ENCODE measurements around the gene ERMARD.

The ERMARD gene

DNA sequence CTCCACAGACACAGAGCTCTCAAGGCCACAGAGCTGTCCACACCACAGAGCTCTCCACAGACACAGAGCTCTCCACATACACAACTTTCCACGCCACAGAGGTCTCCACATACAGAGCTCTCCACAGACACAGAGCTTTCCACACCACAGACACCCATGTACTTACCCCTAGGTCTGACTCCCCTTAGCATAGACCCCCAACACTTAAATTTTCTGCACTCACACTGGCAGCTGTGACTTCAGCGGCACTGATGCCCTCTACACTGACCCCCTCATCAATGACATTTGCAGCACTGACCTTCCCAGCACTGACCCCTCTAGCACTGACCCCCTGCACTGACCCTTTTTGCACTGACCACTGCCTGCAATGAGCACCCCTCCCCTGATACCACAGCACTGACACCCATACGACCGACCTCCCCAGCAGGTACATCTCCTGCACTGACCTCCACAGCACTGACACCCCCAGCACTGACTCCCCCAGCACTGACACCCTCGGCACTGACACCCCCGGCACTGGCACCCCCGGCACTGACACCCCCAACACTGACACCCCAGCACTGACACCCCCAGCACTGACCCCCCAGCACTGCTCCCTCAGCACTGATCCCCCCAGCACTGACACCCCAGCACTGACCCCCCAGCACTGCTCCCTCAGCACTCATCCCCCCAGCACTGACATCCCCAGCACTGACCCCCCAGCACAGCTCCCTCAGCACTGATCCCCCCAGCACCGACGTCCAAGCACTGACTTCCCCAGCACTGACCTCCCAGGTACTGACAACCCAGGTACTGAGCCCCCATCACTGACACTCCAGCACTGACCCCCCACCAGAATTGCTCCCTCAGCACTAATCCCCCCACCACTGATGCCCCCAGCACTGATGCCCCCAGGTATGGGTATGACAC lies 56.5 kb downstream of the ERMARD start:
- Histone ChIP-seq H3K27ac (ENCODE audit: insufficient read depth, low read length, poor library complexity, severe bottlenecking) (no peak overlapping the region), H3K27me3 (replicated peaks; ENCODE audit: control insufficient read depth, insufficient read depth, low read length, poor library complexity, severe bottlenecking) (no peaks in the 10 kb centered on the region), H3K9me3 (ENCODE audit: control insufficient read depth, low read length) (no peaks in the 10 kb centered on the region), H3K4me3 (ENCODE audit: insufficient read depth, low read depth, low read length, poor library complexity, severe bottlenecking) (no peak overlapping the region), H3K4me1 (ENCODE audit: control insufficient read depth, insufficient read depth, low read length, poor library complexity, severe bottlenecking) (peaks cover 6% of the 10 kb centered on the region), H3K36me3 (ENCODE audit: control insufficient read depth, insufficient read depth, low read length) (no peaks in the 10 kb centered on the region)
- no peak for DNase-seq

- H3K27ac ChIP-seq (ENCODE audit: insufficient read depth, low read length, poor library complexity, severe bottlenecking): no peak overlapping the region
- no peak for DNase-seq
- no peaks in the 10 kb centered on the region for H3K36me3 ChIP-seq (ENCODE audit: control insufficient read depth, insufficient read depth, low read length)
- no peak overlapping the region for H3K4me3 ChIP-seq (ENCODE audit: insufficient read depth, low read depth, low read length, poor library complexity, severe bottlenecking)
- H3K27me3 ChIP-seq (replicated peaks; ENCODE audit: control insufficient read depth, insufficient read depth, low read length, poor library complexity, severe bottlenecking): no peaks in the 10 kb centered on the region
- no peaks in the 10 kb centered on the region for H3K9me3 ChIP-seq (ENCODE audit: control insufficient read depth, low read length)
- peaks cover 6% of the 10 kb centered on the region for H3K4me1 ChIP-seq (ENCODE audit: control insufficient read depth, insufficient read depth, low read length, poor library complexity, severe bottlenecking)
Observed at GRCh38 chr6:169808608-169808967, 57.2 kb downstream of the ERMARD start.

GRCh38 chr6:169809386-169809785 lies 58.0 kb downstream of the ERMARD start:
- no peaks in the 10 kb centered on the region for H3K27me3 ChIP-seq (replicated peaks; ENCODE audit: control insufficient read depth, insufficient read depth, low read length, poor library complexity, severe bottlenecking)
- H3K4me3 ChIP-seq (ENCODE audit: insufficient read depth, low read depth, low read length, poor library complexity, severe bottlenecking): no peak overlapping the region
- H3K4me1 ChIP-seq (ENCODE audit: control insufficient read depth, insufficient read depth, low read length, poor library complexity, severe bottlenecking): peaks cover 6% of the 10 kb centered on the region
- DNase-seq: no peak
- no peak overlapping the region for H3K27ac ChIP-seq (ENCODE audit: insufficient read depth, low read length, poor library complexity, severe bottlenecking)
- no peaks in the 10 kb centered on the region for H3K9me3 ChIP-seq (ENCODE audit: control insufficient read depth, low read length)
- H3K36me3 ChIP-seq (ENCODE audit: control insufficient read depth, insufficient read depth, low read length): no peaks in the 10 kb centered on the region

- no peak for DNase-seq
- no peak overlapping the region for H3K4me3 ChIP-seq (ENCODE audit: insufficient read depth, low read depth, low read length, poor library complexity, severe bottlenecking)
- peaks cover 6% of the 10 kb centered on the region for H3K4me1 ChIP-seq (ENCODE audit: control insufficient read depth, insufficient read depth, low read length, poor library complexity, severe bottlenecking)
- H3K36me3 ChIP-seq (ENCODE audit: control insufficient read depth, insufficient read depth, low read length): no peaks in the 10 kb centered on the region
- H3K27ac ChIP-seq (ENCODE audit: insufficient read depth, low read length, poor library complexity, severe bottlenecking): no peak overlapping the region
- H3K27me3 ChIP-seq (replicated peaks; ENCODE audit: control insufficient read depth, insufficient read depth, low read length, poor library complexity, severe bottlenecking): no peaks in the 10 kb centered on the region
- no peaks in the 10 kb centered on the region for H3K9me3 ChIP-seq (ENCODE audit: control insufficient read depth, low read length)
Observed at GRCh38 chr6:169810066-169810989, 58.9 kb downstream of the ERMARD start.

GRCh38 chr6:169811072-169811471 lies 59.6 kb downstream of the ERMARD start:
- Histone ChIP-seq H3K4me1 (ENCODE audit: control insufficient read depth, insufficient read depth, low read length, poor library complexity, severe bottlenecking) (peaks cover 6% of the 10 kb centered on the region), H3K36me3 (ENCODE audit: control insufficient read depth, insufficient read depth, low read length) (no peaks in the 10 kb centered on the region), H3K4me3 (ENCODE audit: insufficient read depth, low read depth, low read length, poor library complexity, severe bottlenecking) (no peak overlapping the region), H3K27me3 (replicated peaks; ENCODE audit: control insufficient read depth, insufficient read depth, low read length, poor library complexity, severe bottlenecking) (no peaks in the 10 kb centered on the region), H3K27ac (ENCODE audit: insufficient read depth, low read length, poor library complexity, severe bottlenecking) (no peak overlapping the region), H3K9me3 (ENCODE audit: control insufficient read depth, low read length) (no peaks in the 10 kb centered on the region)
- DNase-seq: no peak

GRCh38 chr6:169811521-169812256 lies 60.3 kb downstream of the ERMARD start:
- H3K27me3 ChIP-seq (replicated peaks; ENCODE audit: control insufficient read depth, insufficient read depth, low read length, poor library complexity, severe bottlenecking): no peaks in the 10 kb centered on the region
- H3K4me1 ChIP-seq (ENCODE audit: control insufficient read depth, insufficient read depth, low read length, poor library complexity, severe bottlenecking): peaks cover 2% of the 10 kb centered on the region
- no peaks in the 10 kb centered on the region for H3K9me3 ChIP-seq (ENCODE audit: control insufficient read depth, low read length)

DNA sequence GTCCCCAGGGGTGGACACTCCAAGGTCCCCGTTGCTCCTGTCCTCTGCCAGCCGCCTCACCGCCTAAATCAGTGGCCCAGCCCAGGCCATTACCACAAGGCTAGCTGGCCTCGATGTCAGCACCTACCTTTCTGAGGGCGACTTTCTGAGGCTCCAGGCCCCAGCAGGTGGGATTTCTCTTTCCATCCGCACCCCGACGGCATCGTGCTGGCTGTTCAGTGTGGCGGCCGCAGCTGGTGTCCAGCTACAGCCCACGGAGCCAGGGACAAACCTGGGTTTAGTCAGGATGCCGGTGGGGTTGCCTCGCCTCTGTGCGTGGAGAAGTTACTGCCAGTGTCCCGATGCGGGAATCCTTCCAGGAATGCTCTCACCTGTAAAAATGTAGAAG lies 60.8 kb downstream of the ERMARD start:
- H3K36me3 ChIP-seq (ENCODE audit: control insufficient read depth, insufficient read depth, low read length): no peaks in the 10 kb centered on the region
- no peaks in the 10 kb centered on the region for H3K9me3 ChIP-seq (ENCODE audit: control insufficient read depth, low read length)
- H3K4me3 ChIP-seq (ENCODE audit: insufficient read depth, low read depth, low read length, poor library complexity, severe bottlenecking): no peak overlapping the region
- no peak overlapping the region for H3K27ac ChIP-seq (ENCODE audit: insufficient read depth, low read length, poor library complexity, severe bottlenecking)
- no peaks in the 10 kb centered on the region for H3K4me1 ChIP-seq (ENCODE audit: control insufficient read depth, insufficient read depth, low read length, poor library complexity, severe bottlenecking)
- no peaks in the 10 kb centered on the region for H3K27me3 ChIP-seq (replicated peaks; ENCODE audit: control insufficient read depth, insufficient read depth, low read length, poor library complexity, severe bottlenecking)
- no peak for DNase-seq

More at GRCh38 chr6:169811521-169812256, 60.3 kb downstream of the ERMARD start:
- DNase-seq: no peak
- Histone ChIP-seq H3K4me3 (ENCODE audit: insufficient read depth, low read depth, low read length, poor library complexity, severe bottlenecking) (no peak overlapping the region), H3K36me3 (ENCODE audit: control insufficient read depth, insufficient read depth, low read length) (no peaks in the 10 kb centered on the region), H3K27ac (ENCODE audit: insufficient read depth, low read length, poor library complexity, severe bottlenecking) (no peak overlapping the region)

GRCh38 chr6:169813969-169814368 lies 62.5 kb downstream of the ERMARD start:
- no peaks in the 10 kb centered on the region for H3K36me3 ChIP-seq (ENCODE audit: control insufficient read depth, insufficient read depth, low read length)
- H3K9me3 ChIP-seq (ENCODE audit: control insufficient read depth, low read length): no peaks in the 10 kb centered on the region
- no peak for DNase-seq
- no peaks in the 10 kb centered on the region for H3K27me3 ChIP-seq (replicated peaks; ENCODE audit: control insufficient read depth, insufficient read depth, low read length, poor library complexity, severe bottlenecking)
- no peaks in the 10 kb centered on the region for H3K4me1 ChIP-seq (ENCODE audit: control insufficient read depth, insufficient read depth, low read length, poor library complexity, severe bottlenecking)
- H3K27ac ChIP-seq (ENCODE audit: insufficient read depth, low read length, poor library complexity, severe bottlenecking): no peak overlapping the region
- no peak overlapping the region for H3K4me3 ChIP-seq (ENCODE audit: insufficient read depth, low read depth, low read length, poor library complexity, severe bottlenecking)

GRCh38 chr6:169816054-169816453 lies 64.6 kb downstream of the ERMARD start:
- H3K27me3 ChIP-seq (replicated peaks; ENCODE audit: control insufficient read depth, insufficient read depth, low read length, poor library complexity, severe bottlenecking): no peaks in the 10 kb centered on the region
- no peak overlapping the region for H3K27ac ChIP-seq (ENCODE audit: insufficient read depth, low read length, poor library complexity, severe bottlenecking)
- DNase-seq: no peak
- no peaks in the 10 kb centered on the region for H3K4me1 ChIP-seq (ENCODE audit: control insufficient read depth, insufficient read depth, low read length, poor library complexity, severe bottlenecking)
- no peaks in the 10 kb centered on the region for H3K36me3 ChIP-seq (ENCODE audit: control insufficient read depth, insufficient read depth, low read length)
- H3K9me3 ChIP-seq (ENCODE audit: control insufficient read depth, low read length): no peaks in the 10 kb centered on the region
- no peak overlapping the region for H3K4me3 ChIP-seq (ENCODE audit: insufficient read depth, low read depth, low read length, poor library complexity, severe bottlenecking)
